Measurements from ENCODE around the gene PDE5A.

DNA sequence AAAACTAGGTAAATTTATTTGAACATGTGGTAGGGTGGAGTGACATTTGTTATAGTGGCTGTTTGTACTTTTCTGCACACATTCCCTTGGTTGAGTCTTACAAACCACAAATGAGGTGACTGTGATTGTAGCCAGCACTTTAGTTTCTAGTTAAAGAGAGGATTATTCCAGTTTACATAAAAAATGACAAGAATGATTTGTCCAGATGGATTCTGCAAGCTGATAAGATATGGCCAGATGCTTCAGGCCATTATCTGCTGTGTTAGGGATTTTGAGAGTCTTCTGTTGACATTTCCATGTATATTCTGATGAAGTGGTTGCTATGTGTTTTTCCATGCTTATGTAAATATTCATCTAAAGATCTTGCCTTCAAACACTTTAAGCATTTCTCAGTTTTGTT lies 31.0 kb upstream of the PDE5A start:
- TF ChIP-seq, protein P1, sequence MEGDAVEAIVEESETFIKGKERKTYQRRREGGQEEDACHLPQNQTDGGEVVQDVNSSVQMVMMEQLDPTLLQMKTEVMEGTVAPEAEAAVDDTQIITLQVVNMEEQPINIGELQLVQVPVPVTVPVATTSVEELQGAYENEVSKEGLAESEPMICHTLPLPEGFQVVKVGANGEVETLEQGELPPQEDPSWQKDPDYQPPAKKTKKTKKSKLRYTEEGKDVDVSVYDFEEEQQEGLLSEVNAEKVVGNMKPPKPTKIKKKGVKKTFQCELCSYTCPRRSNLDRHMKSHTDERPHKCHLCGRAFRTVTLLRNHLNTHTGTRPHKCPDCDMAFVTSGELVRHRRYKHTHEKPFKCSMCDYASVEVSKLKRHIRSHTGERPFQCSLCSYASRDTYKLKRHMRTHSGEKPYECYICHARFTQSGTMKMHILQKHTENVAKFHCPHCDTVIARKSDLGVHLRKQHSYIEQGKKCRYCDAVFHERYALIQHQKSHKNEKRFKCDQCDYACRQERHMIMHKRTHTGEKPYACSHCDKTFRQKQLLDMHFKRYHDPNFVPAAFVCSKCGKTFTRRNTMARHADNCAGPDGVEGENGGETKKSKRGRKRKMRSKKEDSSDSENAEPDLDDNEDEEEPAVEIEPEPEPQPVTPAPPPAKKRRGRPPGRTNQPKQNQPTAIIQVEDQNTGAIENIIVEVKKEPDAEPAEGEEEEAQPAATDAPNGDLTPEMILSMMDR (IDR thresholded peaks at IDR 0.05), result no peak
- TF ChIP-seq POLR2AphosphoS5 (IDR thresholded peaks at IDR 0.05) (no peak), EP300 (IDR thresholded peaks at IDR 0.05) (no peak), POLR2A (IDR thresholded peaks at IDR 0.05; ENCODE audit: low read depth) (no peak)
